A673 (cell line): ENCODE results near the gene SPDYE18. TPM values are rescaled to one million over a fixed set of nuclear protein-coding genes. Genes with fewer than 3 reads are reported as not detected.
A peak's percentile ranks its signal among the peaks of the same experiment; 100 is the strongest.
"Not testable (repeated sequence)": the region's sequence is repeated elsewhere in the genome, so short reads cannot be mapped to it uniquely, and the experiment has no call there.

ENCODE experiments used
- Bru-seq: library from RNA; stranded (reverse); fragments of 400-500 nt; gene quantifications from one replicate; lab custom pipeline; 2021; lab: Mats Ljungman, UMichigan
- BruChase-seq, 2 experiments: library from RNA; stranded (reverse); fragments of 400-500 nt; gene quantifications; one replicate each; lab custom pipeline; 2021; lab: Mats Ljungman, UMichigan
- BruUV-seq: library from RNA; stranded (reverse); fragments of 400-500 nt; replicated peaks from 2 replicates; lab custom pipeline; 2021; lab: Mats Ljungman, UMichigan
- CTCF ChIA-PET: fragments of 300-600 bp; sonication (Branson Sonifier 250); formaldehyde crosslinking; loops from one replicate; lab custom pipeline; 2022; ENCODE audit warnings: antibody characterized with exemption; lab: Charles Lee
- POLR2A ChIA-PET: fragments of 300-600 bp; sonication (Branson Sonifier 250); formaldehyde crosslinking; loops from one replicate; lab custom pipeline; 2022; ENCODE audit warnings: antibody characterized with exemption; ENCODE audit not compliant: low non-redundant PET; lab: Charles Lee
- DNase-seq: peaks from one replicate; pipeline ENCODE4 v3.0.0-alpha.2; 2015; ENCODE audit warnings: low spot score
- H3K27ac ChIP-seq: fragments of 200-600 bp; sonication (generic); 2 replicates; pipeline ENCODE4 v1.5.1; 2016; ENCODE audit warnings: mixed run types, low read depth, mild to moderate bottlenecking, mixed read lengths, antibody characterized with exemption, low read length; ENCODE audit not compliant: poor library complexity, severe bottlenecking
- H3K27me3 ChIP-seq: fragments of 200-600 bp; sonication (generic); replicated peaks from 2 replicates; pipeline ENCODE4 v1.6.1; 2017; ENCODE audit warnings: mixed run types, low read depth, mild to moderate bottlenecking, mixed read lengths, antibody characterized with exemption, low read length; ENCODE audit not compliant: insufficient read depth, poor library complexity
- H3K36me3 ChIP-seq: fragments of 200-600 bp; sonication (generic); 2 replicates; pipeline ENCODE4 v1.6.1; 2016; ENCODE audit warnings: mixed run types, mild to moderate bottlenecking, mixed read lengths, antibody characterized with exemption, low read length; ENCODE audit not compliant: insufficient read depth, poor library complexity, severe bottlenecking
- H3K4me1 ChIP-seq: fragments of 200-600 bp; sonication (generic); 2 replicates; pipeline ENCODE4 v1.6.1; 2017; ENCODE audit warnings: mixed run types, mild to moderate bottlenecking, mixed read lengths, antibody characterized with exemption, low read length; ENCODE audit not compliant: insufficient read depth, poor library complexity, severe bottlenecking
- H3K4me3 ChIP-seq: fragments of 200-600 bp; sonication (generic); 2 replicates; pipeline ENCODE4 v1.5.1; 2016; ENCODE audit warnings: low read depth, mixed run types, mild to moderate bottlenecking, mixed read lengths, low read length; ENCODE audit not compliant: poor library complexity, severe bottlenecking
- H3K9me3 ChIP-seq: fragments of 200-600 bp; sonication (generic); 2 replicates; pipeline ENCODE4 v1.6.1; 2016; ENCODE audit warnings: mixed run types, low read depth, mild to moderate bottlenecking, mixed read lengths, antibody characterized with exemption, low read length; ENCODE audit not compliant: poor library complexity, severe bottlenecking
- intact Hi-C: fragments of 100-400 bp; cut with micrococcal nuclease; formaldehyde crosslinking; loops from one replicate; pipeline ENCODE4 v1.10.0; 2022; ENCODE audit not compliant: unreplicated experiment
- long read RNA-seq: library from polyadenylated mRNA; stranded (forward); transcript quantifications from one replicate; pipeline ENCODE4 v2.0.0, GENCODE V29; 2022
- total RNA-seq: library from RNA; stranded (reverse); gene quantifications from 2 replicates; pipeline ENCODE4 v1.2.3, GENCODE V29; 2021

SPDYE18 gene
- total RNA-seq (not detected in 2 replicates), Bru-seq, nascent RNA (percentile 19 among the genes with signal in this experiment), BruChase-seq, experiment 1, labeled RNA remaining after a 2-hour chase (not detected), BruChase-seq, experiment 2, labeled RNA remaining after a 6-hour chase (percentile 16 among the genes with signal in this experiment)
- long read RNA-seq, partial matches to known transcripts = 0 of 12 reads
- long read RNA-seq, other reads (novel, unspliced or antisense) = 12 of 12 reads

GRCh38 chr7:77062557-77062956 lies at the start of gene SPDYE18:
TSS of gene SPDYE18 (minus strand) at chr7:77062558. CDS start at chr7:77060512, 2,046 bp downstream.
- intact Hi-C loops, H3K36me3 ChIP-seq, CTCF ChIA-PET, BruUV-seq, H3K27me3 ChIP-seq, H3K27ac ChIP-seq, H3K4me3 ChIP-seq, H3K9me3 ChIP-seq, H3K4me1 ChIP-seq, POLR2A ChIA-PET, DNase-seq: not testable (repeated sequence)

GRCh38 chr7:77108362-77108761 lies 46.0 kb upstream of the SPDYE18 start:
- not testable (repeated sequence) for DNase-seq, H3K27me3 ChIP-seq

GRCh38 chr7:77107659-77108058 lies 45.3 kb upstream of the SPDYE18 start:
- BruUV-seq, DNase-seq: not testable (repeated sequence)

More at GRCh38 chr7:77108362-77108761, 46.0 kb upstream of the SPDYE18 start:
- H3K4me3 ChIP-seq, POLR2A ChIA-PET, H3K36me3 ChIP-seq, H3K9me3 ChIP-seq, BruUV-seq, H3K27ac ChIP-seq, intact Hi-C loops, CTCF ChIA-PET, H3K4me1 ChIP-seq: not testable (repeated sequence)

GRCh38 chr7:77105904-77106303 lies 43.5 kb upstream of the SPDYE18 start:
- H3K27ac ChIP-seq, DNase-seq, H3K9me3 ChIP-seq, CTCF ChIA-PET, intact Hi-C loops, H3K4me3 ChIP-seq, H3K27me3 ChIP-seq, H3K4me1 ChIP-seq, BruUV-seq, POLR2A ChIA-PET, H3K36me3 ChIP-seq: not testable (repeated sequence)

More at GRCh38 chr7:77107659-77108058, 45.3 kb upstream of the SPDYE18 start:
- POLR2A ChIA-PET, H3K36me3 ChIP-seq, H3K27ac ChIP-seq, H3K4me1 ChIP-seq, H3K27me3 ChIP-seq, H3K4me3 ChIP-seq, H3K9me3 ChIP-seq, intact Hi-C loops, CTCF ChIA-PET: not testable (repeated sequence)

GRCh38 chr7:77102671-77103070 lies 40.3 kb upstream of the SPDYE18 start:
- H3K4me3 ChIP-seq, POLR2A ChIA-PET, H3K36me3 ChIP-seq, BruUV-seq, DNase-seq, H3K4me1 ChIP-seq, H3K27me3 ChIP-seq, H3K9me3 ChIP-seq, intact Hi-C loops, CTCF ChIA-PET, H3K27ac ChIP-seq: not testable (repeated sequence)

- H3K9me3 ChIP-seq, DNase-seq, POLR2A ChIA-PET, H3K4me3 ChIP-seq, H3K27ac ChIP-seq, H3K36me3 ChIP-seq, H3K27me3 ChIP-seq, BruUV-seq, H3K4me1 ChIP-seq, intact Hi-C loops, CTCF ChIA-PET: not testable (repeated sequence)
These were observed 38.8 kb upstream of the SPDYE18 start for GRCh38 chr7:77101187-77101586.

- intact Hi-C loops, H3K36me3 ChIP-seq: not testable (repeated sequence)
These were observed 38.1 kb upstream of the SPDYE18 start for GRCh38 chr7:77100501-77100900.

More at GRCh38 chr7:77100501-77100900, 38.1 kb upstream of the SPDYE18 start:
- CTCF ChIA-PET, BruUV-seq, H3K27ac ChIP-seq, H3K9me3 ChIP-seq, H3K4me3 ChIP-seq, H3K4me1 ChIP-seq, DNase-seq, POLR2A ChIA-PET, H3K27me3 ChIP-seq: not testable (repeated sequence)
